Activated naive CD4-positive, alpha-beta T cell treated with anti-CD3 and anti-CD28 coated beads, Interleukin-2, amount 50 U/mL, for 24 hours (primary cell): ENCODE results near the gene GAS7.

ENCODE experiments used
- H3K27ac Mint-ChIP-seq: one replicate; pipeline ENCODE4 v1.8.0; 2021; ENCODE audit warnings: mild to moderate bottlenecking, mixed read lengths
- H3K27me3 Mint-ChIP-seq: one replicate; pipeline ENCODE4 v1.8.0; 2021; ENCODE audit warnings: mixed read lengths
- H3K36me3 Mint-ChIP-seq: one replicate; pipeline ENCODE4 v1.8.0; 2021; ENCODE audit warnings: mixed read lengths
- H3K4me1 Mint-ChIP-seq: one replicate; pipeline ENCODE4 v1.8.0; 2021; ENCODE audit warnings: mixed read lengths
- H3K4me3 Mint-ChIP-seq: one replicate; pipeline ENCODE4 v1.8.0; 2021; ENCODE audit warnings: mild to moderate bottlenecking, mixed read lengths
- H3K9me3 Mint-ChIP-seq: one replicate; pipeline ENCODE4 v1.8.0; 2021; ENCODE audit warnings: mixed read lengths

The GAS7 gene

GRCh38 chr17:10118788-10119130 is 79.6 kb downstream of the GAS7 start:
- Mint-ChIP-seq H3K9me3 (no peaks in the 10 kb centered on the region), H3K27me3 (peaks cover 18% of the 10 kb centered on the region), H3K4me1 (peaks cover 36% of the 10 kb centered on the region), H3K4me3 (no peak overlapping the region), H3K27ac (no peak overlapping the region), H3K36me3 (no peaks in the 10 kb centered on the region)

GRCh38 chr17:10117581-10118001 is 80.8 kb downstream of the GAS7 start:
- Mint-ChIP-seq H3K9me3 (no peaks in the 10 kb centered on the region), H3K27me3 (peaks cover 18% of the 10 kb centered on the region), H3K4me1 (peaks cover 36% of the 10 kb centered on the region), H3K27ac (no peak overlapping the region), H3K4me3 (no peak overlapping the region), H3K36me3 (no peaks in the 10 kb centered on the region)

- Mint-ChIP-seq H3K4me1 (peaks cover 30% of the 10 kb centered on the region), H3K9me3 (no peaks in the 10 kb centered on the region), H3K27me3 (peaks cover 16% of the 10 kb centered on the region), H3K27ac (no peak overlapping the region), H3K36me3 (no peaks in the 10 kb centered on the region), H3K4me3 (no peak overlapping the region)
These were observed 81.5 kb downstream of the GAS7 start for GRCh38 chr17:10116753-10117420.

- H3K4me1 Mint-ChIP-seq, result peaks cover 26% of the 10 kb centered on the region
- H3K36me3 Mint-ChIP-seq, result no peaks in the 10 kb centered on the region
- no peaks in the 10 kb centered on the region for H3K9me3 Mint-ChIP-seq
- no peak overlapping the region for H3K27ac Mint-ChIP-seq
- no peak overlapping the region for H3K4me3 Mint-ChIP-seq
- H3K27me3 Mint-ChIP-seq, result peaks cover 14% of the 10 kb centered on the region
These were observed 82.1 kb downstream of the GAS7 start for GRCh38 chr17:10116267-10116666.

- H3K9me3 Mint-ChIP-seq, result no peaks in the 10 kb centered on the region
- peaks cover 14% of the 10 kb centered on the region for H3K27me3 Mint-ChIP-seq
- H3K27ac Mint-ChIP-seq, result no peak overlapping the region
- no peak overlapping the region for H3K4me3 Mint-ChIP-seq
- no peaks in the 10 kb centered on the region for H3K36me3 Mint-ChIP-seq
- H3K4me1 Mint-ChIP-seq, result peaks cover 26% of the 10 kb centered on the region
These were observed 82.9 kb downstream of the GAS7 start for GRCh38 chr17:10115536-10115932.

- Mint-ChIP-seq H3K4me3 (peak overlapping the region; percentile 71), H3K9me3 (no peaks in the 10 kb centered on the region), H3K27ac (peak overlapping the region; percentile 82)
These were observed 83.4 kb downstream of the GAS7 start for GRCh38 chr17:10114931-10115535.

GRCh38 chr17:10112962-10113361 is 85.4 kb downstream of the GAS7 start:
- Mint-ChIP-seq H3K4me3 (no peak overlapping the region), H3K27me3 (peaks cover 7% of the 10 kb centered on the region), H3K4me1 (peaks cover 15% of the 10 kb centered on the region)

More at GRCh38 chr17:10114931-10115535, 83.4 kb downstream of the GAS7 start:
- Mint-ChIP-seq H3K36me3 (no peaks in the 10 kb centered on the region), H3K4me1 (peaks cover 26% of the 10 kb centered on the region), H3K27me3 (peaks cover 14% of the 10 kb centered on the region)

GRCh38 chr17:10111907-10112452 is 86.4 kb downstream of the GAS7 start:
- H3K4me1 Mint-ChIP-seq, result peaks cover 15% of the 10 kb centered on the region
- H3K27ac Mint-ChIP-seq, result no peak overlapping the region
- H3K36me3 Mint-ChIP-seq, result no peaks in the 10 kb centered on the region
- H3K27me3 Mint-ChIP-seq, result peaks cover 7% of the 10 kb centered on the region
- H3K4me3 Mint-ChIP-seq, result no peak overlapping the region
- H3K9me3 Mint-ChIP-seq, result no peaks in the 10 kb centered on the region

More at GRCh38 chr17:10112962-10113361, 85.4 kb downstream of the GAS7 start:
- no peaks in the 10 kb centered on the region for H3K36me3 Mint-ChIP-seq
- H3K9me3 Mint-ChIP-seq, result no peaks in the 10 kb centered on the region
- H3K27ac Mint-ChIP-seq, result no peak overlapping the region

GRCh38 chr17:10109146-10109545 is 89.3 kb downstream of the GAS7 start:
- Mint-ChIP-seq H3K4me1 (peaks cover 1% of the 10 kb centered on the region), H3K9me3 (no peaks in the 10 kb centered on the region), H3K27me3 (peaks cover 2% of the 10 kb centered on the region), H3K36me3 (no peaks in the 10 kb centered on the region), H3K27ac (no peak overlapping the region), H3K4me3 (no peak overlapping the region)

- no peaks in the 10 kb centered on the region for H3K4me1 Mint-ChIP-seq
- no peaks in the 10 kb centered on the region for H3K9me3 Mint-ChIP-seq
- peaks cover 2% of the 10 kb centered on the region for H3K27me3 Mint-ChIP-seq
- H3K4me3 Mint-ChIP-seq, result no peak overlapping the region
- no peak overlapping the region for H3K27ac Mint-ChIP-seq
- H3K36me3 Mint-ChIP-seq, result no peaks in the 10 kb centered on the region
These were observed 90.9 kb downstream of the GAS7 start for GRCh38 chr17:10107316-10108165.

GRCh38 chr17:10106067-10106466 is 92.3 kb downstream of the GAS7 start:
- no peaks in the 10 kb centered on the region for H3K4me1 Mint-ChIP-seq
- H3K36me3 Mint-ChIP-seq, result no peaks in the 10 kb centered on the region
- no peaks in the 10 kb centered on the region for H3K9me3 Mint-ChIP-seq
- H3K4me3 Mint-ChIP-seq, result no peak overlapping the region
- H3K27ac Mint-ChIP-seq, result no peak overlapping the region
- H3K27me3 Mint-ChIP-seq, result peaks cover 2% of the 10 kb centered on the region

GRCh38 chr17:10105513-10106001 is 92.8 kb downstream of the GAS7 start:
- Mint-ChIP-seq H3K9me3 (no peaks in the 10 kb centered on the region), H3K27me3 (peaks cover 2% of the 10 kb centered on the region), H3K4me1 (no peaks in the 10 kb centered on the region), H3K27ac (no peak overlapping the region), H3K4me3 (no peak overlapping the region), H3K36me3 (no peaks in the 10 kb centered on the region)

GRCh38 chr17:10103712-10104111 is 94.7 kb downstream of the GAS7 start:
- no peaks in the 10 kb centered on the region for H3K36me3 Mint-ChIP-seq
- H3K9me3 Mint-ChIP-seq, result no peaks in the 10 kb centered on the region
- H3K27me3 Mint-ChIP-seq, result peaks cover 2% of the 10 kb centered on the region
- H3K4me1 Mint-ChIP-seq, result no peaks in the 10 kb centered on the region
- H3K4me3 Mint-ChIP-seq, result no peak overlapping the region
- no peak overlapping the region for H3K27ac Mint-ChIP-seq

GRCh38 chr17:10102817-10103216 is 95.6 kb downstream of the GAS7 start:
- Mint-ChIP-seq H3K4me1 (no peaks in the 10 kb centered on the region), H3K27ac (no peak overlapping the region)

GRCh38 chr17:10099051-10099571 is 99.3 kb downstream of the GAS7 start:
- Mint-ChIP-seq H3K36me3 (no peaks in the 10 kb centered on the region), H3K4me1 (no peaks in the 10 kb centered on the region), H3K27me3 (no peaks in the 10 kb centered on the region), H3K4me3 (no peak overlapping the region), H3K27ac (no peak overlapping the region), H3K9me3 (no peaks in the 10 kb centered on the region)

More at GRCh38 chr17:10102817-10103216, 95.6 kb downstream of the GAS7 start:
- Mint-ChIP-seq H3K9me3 (no peaks in the 10 kb centered on the region), H3K27me3 (peaks cover 2% of the 10 kb centered on the region), H3K4me3 (no peak overlapping the region), H3K36me3 (no peaks in the 10 kb centered on the region)
